GM19328 (cell line): Measurements from ENCODE around the gene CHD9.
A peak's percentile ranks its signal among the peaks of the same experiment; 100 is the strongest.
"Not testable (repeated sequence)": the region's sequence is repeated elsewhere in the genome, so short reads cannot be mapped to it uniquely, and the experiment has no call there.

Experiments
- ATAC-seq: cut with Tn5 transposase; IDR thresholded peaks from one replicate; pipeline ENCODE4 v1.9.1; 2021; ENCODE audit warnings: mild to moderate bottlenecking, moderate library complexity; ENCODE audit not compliant: unreplicated experiment

CHD9 gene

GRCh38 chr16:53054670-53055485 lies at the start of gene CHD9:
CHD9 (plus strand) TSS chr16:53054991; CDS start chr16:53156090, 101,099 bp downstream.
- ATAC-seq: peak; percentile 81

DNA sequence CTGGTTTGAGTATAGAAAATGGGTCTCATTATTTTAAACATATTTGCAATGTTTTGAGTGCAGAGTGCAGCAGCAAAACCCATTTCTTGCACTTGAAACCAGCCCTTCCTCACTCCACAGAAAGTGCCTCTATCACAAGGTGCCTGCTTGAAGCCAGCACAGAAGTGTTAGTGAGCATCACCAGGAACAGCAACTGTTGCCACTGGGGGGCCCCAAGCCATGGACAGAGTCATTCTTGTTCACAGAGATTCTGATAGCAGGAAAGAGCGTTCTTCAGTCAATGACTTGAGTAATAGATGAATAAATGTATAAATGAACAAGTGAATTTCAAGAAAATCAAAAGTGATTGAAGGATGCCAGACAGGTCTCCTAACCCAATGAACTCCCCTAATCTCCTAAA lies 47.7 kb upstream of the CHD9 start:
- ATAC-seq: no peak

DNA sequence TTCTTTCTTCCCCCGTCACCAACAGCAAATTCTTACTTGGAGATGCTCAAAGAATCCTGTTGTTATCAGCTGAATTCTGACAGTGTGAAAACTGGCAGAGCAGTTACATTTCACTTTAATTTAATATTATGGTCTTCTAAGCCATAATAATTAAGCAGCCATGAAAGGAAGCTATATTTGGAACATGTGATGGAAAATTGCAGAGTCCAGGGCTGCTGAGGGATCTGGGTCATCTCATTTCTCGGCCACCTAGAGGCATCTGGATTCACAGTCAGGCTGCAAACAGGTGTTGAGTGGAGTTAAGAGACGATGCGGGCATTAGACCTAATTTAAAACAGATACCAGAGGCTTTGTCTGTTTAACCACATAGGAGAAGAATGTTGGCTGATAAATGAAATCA lies 40.5 kb upstream of the CHD9 start:
- ATAC-seq: no peak

DNA sequence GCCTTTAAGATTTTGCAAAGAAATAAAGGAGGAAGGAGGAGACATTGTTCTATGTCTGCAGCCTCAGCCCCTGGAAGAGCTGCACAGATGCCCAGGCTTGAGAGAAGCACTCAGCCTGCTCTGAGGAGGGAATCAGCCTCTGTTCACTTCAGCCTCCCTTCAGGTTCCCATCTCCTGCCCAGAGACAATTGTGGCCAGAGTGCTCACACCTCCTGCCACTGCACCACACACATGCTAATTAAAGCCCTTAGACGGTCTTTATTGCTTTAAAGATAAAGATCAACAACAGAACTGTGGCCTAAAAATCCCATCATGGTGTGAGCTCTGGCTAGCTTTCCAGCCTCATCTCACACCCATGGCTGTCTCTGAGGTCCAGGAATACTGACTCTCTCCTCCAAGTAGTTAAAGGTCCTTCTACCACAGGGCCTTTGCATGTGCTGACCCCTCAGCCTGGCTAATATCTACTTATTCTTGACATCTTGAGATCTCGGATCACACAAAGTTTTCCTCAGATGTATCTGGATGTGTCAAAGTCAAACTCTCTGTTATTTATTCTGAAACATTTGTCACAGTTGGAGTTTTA lies 35.9 kb upstream of the CHD9 start:
- no peak for ATAC-seq

GRCh38 chr16:53022374-53022773 lies 32.4 kb upstream of the CHD9 start:
- ATAC-seq: no peak

DNA sequence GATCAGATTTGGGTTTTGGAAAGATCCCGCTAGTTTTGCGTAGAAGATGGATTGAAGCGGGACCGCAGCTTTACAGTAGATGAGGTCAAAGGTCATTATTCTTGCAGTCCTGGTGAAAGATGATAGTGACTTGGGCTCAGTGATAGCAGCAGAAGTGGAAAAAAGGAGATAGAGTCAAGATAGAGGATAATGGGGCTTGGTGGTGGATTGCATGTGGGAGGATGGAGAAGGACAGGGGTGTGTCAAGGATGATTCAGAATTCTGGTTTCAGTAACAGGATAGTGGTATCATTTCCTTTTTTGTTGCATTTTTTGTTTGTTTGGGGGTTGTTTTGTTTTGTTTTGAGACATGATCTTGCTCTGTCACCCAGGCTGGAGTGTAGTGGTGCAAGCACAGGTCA lies 30.7 kb upstream of the CHD9 start:
- ATAC-seq: no peak

- ATAC-seq: no peak
Measured at GRCh38 chr16:53029971-53030370, 24.8 kb upstream of the CHD9 start.

- ATAC-seq: no peak
Measured at GRCh38 chr16:53031323-53031942, 23.4 kb upstream of the CHD9 start.

- no peak for ATAC-seq
Measured at GRCh38 chr16:53034306-53034705, 20.5 kb upstream of the CHD9 start.

GRCh38 chr16:53035176-53035942 lies 19.4 kb upstream of the CHD9 start:
- no peak for ATAC-seq

DNA sequence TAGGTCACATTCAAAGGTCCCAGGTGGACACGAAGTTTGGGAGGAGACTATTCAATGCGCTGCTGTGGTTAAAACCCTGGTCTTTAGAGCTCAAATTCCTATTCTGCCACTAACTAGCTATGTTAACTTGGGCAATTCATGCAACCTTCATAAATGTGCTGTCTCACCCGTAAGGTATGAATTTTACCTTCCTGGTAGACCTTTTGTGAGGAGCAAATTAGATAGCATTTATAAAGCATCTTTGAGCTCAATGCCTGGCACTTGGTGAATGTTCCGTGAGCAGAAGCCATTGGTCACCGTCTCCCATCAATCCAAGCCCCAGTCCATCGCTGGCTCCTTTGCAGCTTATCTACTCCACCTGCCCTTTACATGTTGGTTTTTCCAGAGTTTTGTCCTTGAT lies 18.7 kb upstream of the CHD9 start:
- no peak for ATAC-seq

- not testable (repeated sequence) for ATAC-seq
Measured at GRCh38 chr16:53036711-53037110, 18.1 kb upstream of the CHD9 start.

DNA sequence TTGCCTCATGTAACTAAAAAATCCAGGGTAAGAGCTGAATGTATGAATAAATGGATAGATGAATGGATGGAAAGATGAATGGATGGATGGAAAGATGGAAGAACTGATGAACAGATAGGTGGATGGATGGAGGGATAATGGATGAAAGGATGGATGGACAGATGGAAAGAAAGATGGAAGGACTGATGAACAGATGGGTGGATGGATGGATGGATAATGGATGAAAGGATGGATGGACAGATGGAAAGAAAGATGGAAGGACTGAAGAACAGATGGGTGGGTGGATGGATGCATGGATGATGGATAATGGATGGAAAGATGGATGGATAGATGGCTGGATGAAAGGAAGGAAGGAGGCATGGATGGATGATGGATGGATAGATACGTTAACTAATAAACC lies 14.0 kb upstream of the CHD9 start:
- ATAC-seq: no peak

DNA sequence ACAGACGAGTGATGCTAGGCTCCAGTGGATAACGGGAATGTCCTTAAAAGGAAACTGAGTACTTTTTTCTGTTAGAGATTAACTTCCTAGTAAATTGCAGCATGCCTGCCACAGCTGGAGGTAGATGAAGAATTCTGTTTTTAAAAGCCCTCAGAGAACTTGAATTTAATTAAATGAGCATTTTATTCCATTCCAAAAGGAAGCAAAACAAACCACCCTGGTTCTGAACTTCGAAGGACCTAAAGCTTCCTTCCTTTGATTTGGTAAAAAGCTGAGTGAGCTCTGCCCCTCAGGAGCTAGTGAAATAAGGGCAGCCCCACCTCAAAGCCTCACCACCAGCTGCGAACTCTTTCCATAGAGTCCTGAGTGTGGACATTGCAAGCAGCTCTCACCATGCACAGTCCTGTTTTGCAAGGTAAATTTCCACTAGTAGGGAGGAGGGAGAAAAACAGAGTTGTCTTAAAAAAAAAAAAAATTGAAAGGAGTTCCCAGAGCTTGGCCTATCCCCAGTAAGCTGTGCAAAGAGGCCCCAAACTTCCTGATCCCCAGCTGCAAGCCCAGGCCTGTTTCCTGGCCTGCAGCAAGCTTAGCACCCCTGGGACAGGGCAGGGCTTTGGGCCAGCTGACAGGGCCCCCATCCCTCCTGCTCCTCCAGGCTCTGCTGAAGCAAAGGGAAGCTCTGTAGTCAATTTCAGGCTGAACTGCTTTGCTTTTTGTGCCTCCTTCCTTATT lies 13.3 kb upstream of the CHD9 start:
- ATAC-seq: no peak

DNA sequence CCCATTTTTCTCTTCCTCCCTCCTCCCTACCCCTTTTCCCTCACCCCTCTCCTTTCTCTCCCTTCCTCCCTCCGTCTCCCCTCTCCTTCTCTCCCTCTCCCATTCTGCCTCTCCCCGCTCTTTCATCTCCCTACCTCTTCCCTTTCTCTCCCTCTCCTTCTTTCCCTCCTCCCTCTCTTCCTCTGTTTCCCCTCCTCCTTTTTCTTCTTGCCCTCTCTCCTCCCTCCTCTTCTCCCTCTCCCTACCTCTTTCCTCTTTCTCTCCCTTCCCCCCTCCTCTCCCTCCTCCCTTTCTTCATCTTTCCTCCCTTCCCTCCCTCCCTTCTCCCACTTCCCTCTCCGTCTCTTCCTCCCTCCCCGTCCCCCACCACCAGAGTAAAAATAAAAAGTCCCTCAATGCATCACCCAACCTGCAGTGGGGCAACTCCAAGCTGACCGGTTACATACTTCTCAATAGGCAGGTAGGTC lies 12.5 kb upstream of the CHD9 start:
- no peak for ATAC-seq

DNA sequence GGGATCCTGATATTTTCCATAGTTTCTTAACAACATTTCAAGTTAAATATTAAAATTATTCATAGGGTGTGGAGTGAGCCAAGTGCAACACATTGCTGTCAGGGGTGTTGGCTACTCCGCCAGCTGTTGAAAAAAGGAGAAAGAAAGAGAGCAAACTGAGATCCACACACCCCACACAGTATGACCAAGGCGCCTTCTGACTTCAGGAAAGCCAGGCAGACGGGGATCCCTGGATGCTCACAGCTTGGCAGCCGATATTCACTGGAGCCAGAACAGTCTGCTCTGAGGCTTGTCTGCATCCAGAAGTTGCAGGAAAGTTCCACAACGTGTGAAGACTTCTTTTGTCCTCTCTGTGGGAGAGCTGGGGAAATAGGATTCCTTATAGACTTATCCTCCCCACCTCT lies 11.4 kb upstream of the CHD9 start:
- ATAC-seq: no peak

DNA sequence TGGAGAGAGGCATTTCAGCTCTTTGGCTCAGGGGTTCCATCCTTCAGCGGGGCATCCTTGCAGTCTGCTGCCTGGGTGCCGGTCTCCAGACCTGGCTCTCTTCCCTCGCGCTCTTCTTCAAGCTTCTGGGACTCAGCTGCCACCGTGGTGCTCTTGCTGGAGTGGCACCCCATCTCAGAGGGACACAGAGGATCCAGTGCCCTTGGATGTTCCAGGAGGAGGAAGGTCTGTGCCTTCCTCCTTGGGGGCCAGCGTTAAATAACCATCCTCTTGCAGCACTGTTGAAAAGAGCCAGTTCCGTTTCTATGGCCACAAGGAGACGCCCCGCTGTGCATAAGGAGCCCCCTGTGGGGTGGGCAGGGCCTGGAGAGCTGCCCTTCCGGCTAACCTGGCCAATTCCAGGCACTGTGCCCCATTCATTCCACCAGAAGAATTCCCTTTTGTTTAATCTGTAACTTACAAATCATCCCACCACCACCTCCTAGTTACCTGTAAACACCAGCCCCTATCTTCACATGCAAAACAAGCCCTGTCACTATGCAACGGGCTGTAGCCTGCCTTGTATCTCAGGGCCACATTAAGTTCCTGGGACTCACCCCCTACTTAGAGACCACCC lies 10.7 kb upstream of the CHD9 start:
- no peak for ATAC-seq

DNA sequence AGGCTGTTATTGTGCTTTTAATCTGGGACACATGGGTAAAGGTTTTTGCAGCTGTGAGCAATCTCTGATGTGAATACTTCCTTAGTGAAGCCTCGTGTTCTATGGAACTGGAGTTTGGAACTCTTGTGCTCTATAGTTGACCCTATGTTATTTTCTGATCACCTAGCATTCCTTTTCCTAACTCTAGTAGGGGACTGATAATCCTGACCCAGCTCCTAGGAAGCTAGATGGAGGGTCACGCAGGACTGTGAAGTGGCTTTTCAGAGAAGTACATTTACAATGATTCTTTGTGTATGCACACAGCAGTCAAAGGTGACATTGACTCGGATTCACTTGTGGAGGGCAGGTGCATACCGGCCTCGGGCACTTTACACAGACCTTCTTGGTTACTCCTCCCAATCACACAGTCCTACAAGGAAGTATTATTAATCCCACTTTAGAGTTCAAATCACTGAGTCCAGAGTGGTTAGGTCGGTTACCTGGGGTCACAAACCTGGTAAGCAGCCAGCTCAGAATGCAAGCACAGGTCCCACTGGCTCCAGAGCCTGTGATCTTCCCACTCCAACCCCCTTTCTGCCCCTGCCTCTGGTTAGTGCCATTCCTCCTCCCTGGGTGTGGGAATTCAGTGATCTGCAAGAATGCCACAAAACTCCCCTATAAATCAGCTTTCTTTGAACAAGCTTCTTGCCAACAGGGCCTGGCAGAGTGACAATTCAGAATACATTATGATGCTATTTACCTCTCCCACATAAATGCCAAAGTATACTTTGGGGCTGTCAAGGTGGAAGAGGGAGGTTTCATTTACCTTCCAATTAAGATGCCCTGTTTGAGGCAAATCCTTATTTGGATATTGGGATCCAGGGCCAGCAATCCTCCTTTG lies 9.2 kb upstream of the CHD9 start:
- ATAC-seq: no peak

- ATAC-seq: not testable (repeated sequence)
Measured at GRCh38 chr16:53047515-53047914, 7.3 kb upstream of the CHD9 start.
